Uterus (tissue), 4 donors: ENCODE measurements around the gene SCAPER. TPM values are rescaled to one million over a fixed set of nuclear protein-coding genes. Genes with fewer than 3 reads are reported as not detected.

Experiments used
- DNase-seq, 2 donors: peaks; one replicate each; pipeline ENCODE4 v3.0.0-alpha.2; 2019 to 2020
- H3K27ac ChIP-seq, 2 donors: fragments of 200-600 bp; sonication (generic); 1 replicate in 1 of 2; 2 replicates in 1 of 2; pipeline ENCODE4 v1.5.1; 2016 to 2018
- H3K27me3 ChIP-seq, 2 donors: fragments of 200-600 bp; sonication (generic); one replicate each; pipeline ENCODE4 v1.5.1; 2018 to 2019; ENCODE audit warnings: control low read depth in 1 of 2
- H3K36me3 ChIP-seq, 2 donors: fragments of 200-600 bp; sonication (generic); one replicate each; pipeline ENCODE4 v1.5.1; 2019; ENCODE audit warnings: control low read depth in 1 of 2
- H3K4me1 ChIP-seq, 2 donors: fragments of 200-600 bp; sonication (generic); one replicate each; pipeline ENCODE4 v1.5.1; 2018 to 2019; ENCODE audit warnings: control low read depth in 1 of 2
- H3K4me3 ChIP-seq, 2 donors: fragments of 200-600 bp; sonication (generic); 1 replicate in 1 of 2; 2 replicates in 1 of 2; pipeline ENCODE4 v1.5.1; 2018 to 2019; ENCODE audit warnings: mild to moderate bottlenecking in 1 of 2
- H3K9me3 ChIP-seq, 2 donors: fragments of 200-600 bp; sonication (generic); one replicate each; pipeline ENCODE4 v1.5.1; 2019; ENCODE audit warnings: control low read depth in 1 of 2
- POLR2A ChIP-seq, 2 donors: fragments of 450-650 bp; IDR thresholded peaks; one replicate each; pipeline ENCODE4 v1.6.1; 2016; ENCODE audit warnings: antibody characterized with exemption in 2 of 2, mild to moderate bottlenecking in 1 of 2, moderate library complexity in 1 of 2
- intact Hi-C: fragments of 100-400 bp; cut with DNase I; formaldehyde crosslinking; loops from one replicate; pipeline ENCODE4 v1.15.1; 2023; ENCODE audit warnings: low total_unique reads
- total RNA-seq, 4 donors: library from RNA; depleted of rRNA in 3 of 4; stranded (reverse); fragments of >200 nt in 3 of 4; gene quantifications; one replicate each; pipeline versions ENCODE4 v1.1.0 to v1.2.4, GENCODE V29; 2014 to 2023
- TF ChIP-seq, protein P1 (sequence below), 4 experiments: fragments of 200-600 bp in 2 of 4; fragments of 450-650 bp in 2 of 4; sonication (generic) in 2 of 4; IDR thresholded peaks; one replicate each; pipeline ENCODE4 v1.5.1; 2016 to 2019; ENCODE audit warnings: antibody characterized with exemption in 4 of 4, mild to moderate bottlenecking in 2 of 4, moderate library complexity in 1 of 4
- donor health status: DM: yes; HTN: yes; CAD: no.

SCAPER gene
- total RNA-seq, 4 donors from 2014 or later, result 10.6 to 74.2 (median 32.9) TPM

DNA sequence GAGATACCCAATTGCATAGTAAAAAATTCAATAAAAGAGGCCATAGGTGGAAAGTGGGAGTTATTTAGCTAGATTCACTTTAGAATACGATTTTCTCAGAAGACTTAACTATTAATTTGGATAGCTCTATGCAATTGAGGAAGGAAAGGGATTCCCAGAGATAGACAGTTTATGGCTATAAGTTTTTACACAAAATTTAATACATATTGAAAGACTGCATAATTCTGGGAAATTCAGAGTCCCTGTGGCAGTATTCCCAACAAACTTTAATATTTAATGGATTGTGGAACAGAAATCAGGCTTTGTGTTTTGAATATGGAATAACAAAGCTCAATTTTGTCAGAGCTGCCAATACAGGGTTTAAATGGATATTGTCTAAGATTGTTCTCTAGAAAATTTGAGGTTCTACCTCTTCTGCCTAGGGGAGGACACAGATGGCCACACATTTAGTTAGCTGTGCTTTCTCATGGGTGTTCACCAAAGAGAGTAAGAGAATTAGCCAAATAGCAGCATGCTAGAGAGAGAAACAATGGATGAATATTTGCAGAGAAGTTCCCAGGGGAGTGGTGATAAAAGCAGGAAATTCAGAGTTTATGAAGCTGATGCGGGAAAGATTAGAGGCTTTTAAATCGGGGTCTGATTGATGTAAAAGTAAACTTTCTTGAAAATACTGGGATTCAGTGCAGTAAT lies 560.1 kb downstream of the SCAPER start:
- intact Hi-C loops, result no loop called here
- Histone ChIP-seq H3K27me3 (peaks cover 64 to 81% of the 10 kb centered on the region in 2 donors), H3K4me3 (no peak overlapping the region), H3K9me3 (no peaks in the 10 kb centered on the region), H3K27ac (no peak overlapping the region), H3K4me1 (peaks cover 0 to 35% of the 10 kb centered on the region in 2 donors), H3K36me3 (no peaks in the 10 kb centered on the region)
- TF ChIP-seq, protein P1, sequence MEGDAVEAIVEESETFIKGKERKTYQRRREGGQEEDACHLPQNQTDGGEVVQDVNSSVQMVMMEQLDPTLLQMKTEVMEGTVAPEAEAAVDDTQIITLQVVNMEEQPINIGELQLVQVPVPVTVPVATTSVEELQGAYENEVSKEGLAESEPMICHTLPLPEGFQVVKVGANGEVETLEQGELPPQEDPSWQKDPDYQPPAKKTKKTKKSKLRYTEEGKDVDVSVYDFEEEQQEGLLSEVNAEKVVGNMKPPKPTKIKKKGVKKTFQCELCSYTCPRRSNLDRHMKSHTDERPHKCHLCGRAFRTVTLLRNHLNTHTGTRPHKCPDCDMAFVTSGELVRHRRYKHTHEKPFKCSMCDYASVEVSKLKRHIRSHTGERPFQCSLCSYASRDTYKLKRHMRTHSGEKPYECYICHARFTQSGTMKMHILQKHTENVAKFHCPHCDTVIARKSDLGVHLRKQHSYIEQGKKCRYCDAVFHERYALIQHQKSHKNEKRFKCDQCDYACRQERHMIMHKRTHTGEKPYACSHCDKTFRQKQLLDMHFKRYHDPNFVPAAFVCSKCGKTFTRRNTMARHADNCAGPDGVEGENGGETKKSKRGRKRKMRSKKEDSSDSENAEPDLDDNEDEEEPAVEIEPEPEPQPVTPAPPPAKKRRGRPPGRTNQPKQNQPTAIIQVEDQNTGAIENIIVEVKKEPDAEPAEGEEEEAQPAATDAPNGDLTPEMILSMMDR (IDR thresholded peaks at IDR 0.05), result no peak
- no peak for TF ChIP-seq POLR2A (IDR thresholded peaks at IDR 0.05)
- no peak for DNase-seq

DNA sequence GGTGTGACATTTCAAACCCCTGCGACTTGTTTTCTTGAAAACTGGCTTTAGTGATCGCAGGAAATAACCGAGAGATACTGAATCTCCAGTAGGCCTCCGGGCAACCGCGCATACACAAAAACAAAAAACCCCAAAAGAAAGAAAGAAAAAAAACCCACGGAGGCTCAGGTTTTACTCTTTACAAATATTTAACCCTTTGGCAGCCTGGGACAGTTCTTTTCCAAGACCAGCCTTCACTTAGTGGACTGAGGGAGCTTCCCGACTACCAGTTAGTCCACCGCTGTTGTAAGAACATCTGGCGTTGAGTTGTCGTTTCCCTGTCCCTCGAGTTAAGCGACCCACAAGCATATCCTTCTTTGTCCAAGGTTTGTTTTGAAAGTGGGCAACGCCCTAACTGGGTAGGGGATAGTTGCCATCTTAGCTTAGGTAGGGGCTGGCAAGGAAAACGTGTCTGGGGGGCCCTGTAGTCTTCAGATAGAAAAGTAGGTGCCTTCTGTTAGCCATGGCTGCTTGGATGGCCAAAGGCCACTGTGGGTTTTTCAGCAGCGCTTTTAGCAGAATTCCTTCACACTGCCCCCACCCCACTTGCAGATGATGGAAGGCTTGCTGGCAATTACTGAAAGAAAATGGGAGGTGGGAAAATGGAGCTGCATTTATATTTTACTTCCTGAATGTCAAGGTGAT lies 561.7 kb downstream of the SCAPER start:
- Histone ChIP-seq H3K9me3 (no peaks in the 10 kb centered on the region), H3K4me1 (peaks cover 0 to 41% of the 10 kb centered on the region in 2 donors), H3K27ac (no peak overlapping the region), H3K4me3 (no peak overlapping the region), H3K27me3 (peaks cover 79 to 94% of the 10 kb centered on the region in 2 donors), H3K36me3 (no peaks in the 10 kb centered on the region)
- intact Hi-C loops, result no loop called here
- DNase-seq, result no peak
- TF ChIP-seq POLR2A (IDR thresholded peaks at IDR 0.05), result no peak
- TF ChIP-seq, protein P1 (IDR thresholded peaks at IDR 0.05), result no peak

- peaks cover 80 to 86% of the 10 kb centered on the region in 2 donors for H3K27me3 ChIP-seq
- intact Hi-C loops, result no loop called here
- no peak for DNase-seq
- no peak for TF ChIP-seq POLR2A (IDR thresholded peaks at IDR 0.05)
- TF ChIP-seq, protein P1 (IDR thresholded peaks at IDR 0.05), result no peak
- no peak overlapping the region for H3K27ac ChIP-seq
- no peaks in the 10 kb centered on the region for H3K36me3 ChIP-seq
- peaks cover 0 to 48% of the 10 kb centered on the region in 2 donors for H3K4me1 ChIP-seq
- no peaks in the 10 kb centered on the region for H3K9me3 ChIP-seq
- H3K4me3 ChIP-seq, result no peak overlapping the region
Measured at GRCh38 chr15:76342382-76343201, 562.5 kb downstream of the SCAPER start.

GRCh38 chr15:76342058-76342381 lies 563.1 kb downstream of the SCAPER start:
- H3K9me3 ChIP-seq, result no peaks in the 10 kb centered on the region
- no peak for DNase-seq
- intact Hi-C loops, result no loop called here
- peaks cover 81 to 86% of the 10 kb centered on the region in 2 donors for H3K27me3 ChIP-seq
- no peak overlapping the region for H3K27ac ChIP-seq
- peaks cover 0 to 48% of the 10 kb centered on the region in 2 donors for H3K4me1 ChIP-seq
- H3K36me3 ChIP-seq, result no peaks in the 10 kb centered on the region
- no peak overlapping the region for H3K4me3 ChIP-seq
- TF ChIP-seq, protein P1 (IDR thresholded peaks at IDR 0.05), result no peak
- no peak for TF ChIP-seq POLR2A (IDR thresholded peaks at IDR 0.05)
